A549 (cell line): Measurements from ENCODE around the gene RNF213. TPM values are rescaled to one million over a fixed set of nuclear protein-coding genes. Genes with fewer than 3 reads are reported as not detected.

ENCODE experiments used
- ATAC-seq, 2 experiments: fragments of 200-7000 bp in 1 of 2; fragments of >200 bp in 1 of 2; cut with Nextera tagmentation in 1 of 2; cut with Tn5 transposase in 1 of 2; 3 replicates each; pipeline versions ENCODE4 v1.8.0 to v1.9.1; 2018 to 2020; ENCODE audit warnings: mild to moderate bottlenecking in 1 of 2, moderate library complexity in 1 of 2
- CTCF ChIA-PET: fragments of 300-600 bp; sonication (Branson Sonifier 250); formaldehyde crosslinking; extraction: SDS; loops from one replicate; lab custom pipeline; 2021; ENCODE audit warnings: antibody characterized with exemption, inconsistent platforms; lab: Yijun Ruan, JAX
- POLR2A ChIA-PET: fragments of 350-600 bp; formaldehyde crosslinking; extraction: SDS; loops from one replicate; lab custom pipeline; 2021; ENCODE audit warnings: antibody characterized with exemption, inconsistent platforms; lab: Yijun Ruan, JAX
- DNase-seq, 2 experiments: peaks; one replicate each; pipeline versions ENCODE4 v3.0.0 to v3.0.0-alpha.2; 2011 to 2016; ENCODE audit warnings: low read depth in 1 of 2, low spot score in 1 of 2
- FAIRE-seq: peaks from 2 replicates; lab custom pipeline; 2011; peaks lifted over from hg19 to GRCh38; lab: Jason Lieb, UNC
- H3K27ac ChIP-seq, 2 experiments: fragments of >200 bp; sonication (Bioruptor Twin); formaldehyde crosslinking; 3 replicates each; pipeline ENCODE4 v1.5.1; 2016 to 2017
- H3K4me1 ChIP-seq: fragments of >200 bp; sonication (Bioruptor Twin); formaldehyde crosslinking; 3 replicates; pipeline ENCODE4 v1.6.1; 2016
- H3K4me2 ChIP-seq: fragments of >200 bp; sonication (Bioruptor Twin); formaldehyde crosslinking; 3 replicates; pipeline ENCODE4 v1.6.1; 2016
- H3K4me3 ChIP-seq: fragments of >200 bp; sonication (Bioruptor Twin); formaldehyde crosslinking; 3 replicates; pipeline ENCODE4 v1.5.1; 2016
- H3K9me3 ChIP-seq: fragments of >200 bp; sonication (Bioruptor Twin); formaldehyde crosslinking; 3 replicates; pipeline ENCODE4 v1.6.1; 2016
- ATOH8 ChIP-seq: fragments of 250-450 bp; sonication (Bioruptor Pico); IDR thresholded peaks from 2 replicates; pipeline ENCODE4 v1.5.0; 2020; ENCODE audit warnings: low read depth, mild to moderate bottlenecking, moderate library complexity
- BCL3 ChIP-seq: fragments of >200 bp; sonication (Bioruptor Twin); formaldehyde crosslinking; IDR thresholded peaks from 3 replicates; pipeline ENCODE4 v1.6.1; 2016
- CBX2 ChIP-seq: fragments of 200-600 bp; sonication (generic); IDR thresholded peaks from 2 replicates; pipeline ENCODE4 v1.6.1; 2016; ENCODE audit warnings: low read depth, mild to moderate bottlenecking, borderline replicate concordance
- CBX8 ChIP-seq: fragments of 200-600 bp; sonication (generic); IDR thresholded peaks from 2 replicates; pipeline ENCODE4 v1.6.1; 2016
- CEBPB ChIP-seq, 2 experiments: fragments of >200 bp in 1 of 2; sonication (Bioruptor Twin) in 1 of 2; formaldehyde crosslinking in 1 of 2; IDR thresholded peaks; 2 replicates each; pipeline ENCODE4 v1.6.1; 2012 to 2016
- CHD4 ChIP-seq: fragments of 200-600 bp; sonication (generic); IDR thresholded peaks from 2 replicates; pipeline ENCODE4 v1.6.1; 2016; ENCODE audit warnings: antibody characterized with exemption, mild to moderate bottlenecking, borderline replicate concordance
- EHMT2 ChIP-seq: fragments of 200-600 bp; sonication (generic); IDR thresholded peaks from 2 replicates; pipeline ENCODE4 v1.6.1; 2016; ENCODE audit warnings: antibody characterized with exemption, low read depth, mild to moderate bottlenecking, moderate library complexity
- ELK1 ChIP-seq: fragments of 150-350 bp; IDR thresholded peaks from 2 replicates; pipeline ENCODE4 v1.6.1; 2014; ENCODE audit warnings: low read depth, mild to moderate bottlenecking, low read length
- FOSB ChIP-seq: fragments of 250-450 bp; sonication (Bioruptor Pico); IDR thresholded peaks from 2 replicates; pipeline ENCODE4 v1.5.0; 2020; ENCODE audit warnings: mild to moderate bottlenecking, moderate library complexity
- FOSL2 ChIP-seq, 2 experiments: fragments of 450-650 bp in 1 of 2; fragments of >200 bp in 1 of 2; sonication (Bioruptor Twin) in 1 of 2; formaldehyde crosslinking; IDR thresholded peaks; 2 replicates each; pipeline versions ENCODE4 v1.5.0 to v1.6.1; 2016 to 2020; ENCODE audit warnings: mild to moderate bottlenecking in 1 of 2, moderate library complexity in 1 of 2
- GATA3 ChIP-seq: IDR thresholded peaks from 2 replicates; pipeline ENCODE4 v1.6.1; 2012; ENCODE audit warnings: borderline replicate concordance
- HMGXB4 ChIP-seq: fragments of 250-450 bp; sonication (Bioruptor Pico); IDR thresholded peaks from 2 replicates; pipeline ENCODE4 v1.5.0; 2021; ENCODE audit warnings: mild to moderate bottlenecking, moderate library complexity, borderline replicate concordance
- HOXA7 ChIP-seq: fragments of 250-450 bp; sonication (Bioruptor Pico); IDR thresholded peaks from 2 replicates; pipeline ENCODE4 v1.5.0; 2020; ENCODE audit warnings: mild to moderate bottlenecking, moderate library complexity
- HOXB13 ChIP-seq: fragments of 250-450 bp; sonication (Bioruptor Pico); IDR thresholded peaks from 2 replicates; pipeline ENCODE4 v1.5.0; 2020; ENCODE audit warnings: low read depth, mild to moderate bottlenecking, moderate library complexity
- KDM5A ChIP-seq: fragments of 200-600 bp; sonication (generic); IDR thresholded peaks from 2 replicates; pipeline ENCODE4 v1.6.1; 2016; ENCODE audit warnings: antibody characterized with exemption, mild to moderate bottlenecking
- MAZ ChIP-seq: fragments of 150-350 bp; IDR thresholded peaks from 2 replicates; pipeline ENCODE4 v1.6.1; 2014; ENCODE audit warnings: antibody characterized with exemption, low read depth, low read length, borderline replicate concordance
- NPAS2 ChIP-seq: fragments of 250-450 bp; sonication (Bioruptor Pico); IDR thresholded peaks from 2 replicates; pipeline ENCODE4 v1.8.0; 2022; ENCODE audit warnings: mild to moderate bottlenecking, moderate library complexity, borderline replicate concordance
- PBX3 ChIP-seq: IDR thresholded peaks from 2 replicates; pipeline ENCODE4 v1.6.1; 2012
- RFX5 ChIP-seq: fragments of 450-650 bp; IDR thresholded peaks from 2 replicates; pipeline ENCODE4 v1.7.1; 2014; ENCODE audit warnings: antibody characterized with exemption, mild to moderate bottlenecking, moderate library complexity
- RNF2 ChIP-seq: fragments of 200-600 bp; sonication (generic); IDR thresholded peaks from 2 replicates; pipeline ENCODE4 v1.6.1; 2016; ENCODE audit warnings: low read depth, mild to moderate bottlenecking, antibody characterized with exemption, moderate library complexity, borderline replicate concordance
- SREBF2 ChIP-seq: fragments of 450-650 bp; IDR thresholded peaks from 2 replicates; pipeline ENCODE4 v1.6.1; 2014; ENCODE audit warnings: mild to moderate bottlenecking, moderate library complexity
- TFCP2L1 ChIP-seq: fragments of 250-450 bp; sonication (Bioruptor Pico); IDR thresholded peaks from 2 replicates; pipeline ENCODE4 v1.5.0; 2021; ENCODE audit warnings: mild to moderate bottlenecking
- ZC3H11A ChIP-seq: fragments of 450-650 bp; IDR thresholded peaks from 2 replicates; pipeline ENCODE4 v1.6.1; 2014; ENCODE audit warnings: antibody characterized with exemption, mild to moderate bottlenecking
- ZFP36 ChIP-seq: fragments of 450-650 bp; IDR thresholded peaks from 2 replicates; pipeline ENCODE4 v1.6.1; 2014; ENCODE audit warnings: borderline replicate concordance; ENCODE audit not compliant: partially characterized antibody
- ZSCAN20 ChIP-seq: fragments of 250-450 bp; sonication (Bioruptor Pico); IDR thresholded peaks from 2 replicates; pipeline ENCODE4 v1.8.0; 2022; ENCODE audit warnings: mild to moderate bottlenecking, moderate library complexity
- WGBS: methylation state at CpG from one replicate; pipeline ENCODE4 v1.1.6; 2017; ENCODE audit errors: missing lambda C conversion rate; 5-methylcytosine and 5-hydroxymethylcytosine counted together
- polyA plus RNA-seq, 4 experiments: library from polyadenylated mRNA; depleted of rRNA in 3 of 4; stranded (reverse); fragments of >200 nt; fragmentation: RNase III in 1 of 4; extraction: RNeasy Plus Mini Kit Qiagen cat#74134 plus additional on column Dnase treatment in 1 of 4; gene quantifications; 2 replicates in 3 of 4; 3 replicates in 1 of 4; pipeline ENCODE4 v1.2.3, GENCODE V29; 2011 to 2017

The RNF213 gene
- polyA plus RNA-seq, 2 of the 4 experiments (the other 2 are of a cell fraction): 59.1 to 127 TPM

GRCh38 chr17:80349151-80349651 is 88.5 kb downstream of the RNF213 start:
- TF ChIP-seq ATOH8 (CRISPR knock-in tag) (no peak), HOXA7 (CRISPR knock-in tag) (no peak), MAZ (no peak), HOXB13 (CRISPR knock-in tag) (no peak), ELK1 (no peak), NPAS2 (CRISPR knock-in tag) (no peak), RFX5 (no peak), HMGXB4 (CRISPR knock-in tag) (no peak), FOSB (no peak)
- Histone ChIP-seq H3K4me2 (no peak overlapping the region), H3K9me3 (no peaks in the 10 kb centered on the region), H3K4me3 (no peak overlapping the region), H3K4me1 (no peaks in the 10 kb centered on the region), H3K27ac (no peak overlapping the region)
- CTCF ChIA-PET: no interaction called here
- POLR2A ChIA-PET: no interaction called here
- no peak for FAIRE-seq
- 85% methylated on average over 19 of the region's 19 CpGs for WGBS
- no peak for DNase-seq
- ATAC-seq: no peak

- H3K27ac ChIP-seq: no peak overlapping the region
- DNase-seq (no peak), FAIRE-seq (no peak)
- H3K4me2 ChIP-seq: no peak overlapping the region
- H3K4me1 ChIP-seq: no peaks in the 10 kb centered on the region
- no peak overlapping the region for H3K4me3 ChIP-seq
- H3K9me3 ChIP-seq: no peaks in the 10 kb centered on the region
- WGBS: 95% methylated on average over 18 of the region's 18 CpGs
- POLR2A ChIA-PET: no interaction called here
- TF ChIP-seq CHD4: no peak
- TF ChIP-seq CBX8: no peak
- TF ChIP-seq CEBPB (IDR thresholded peaks at IDR 0.05): no peak
- TF ChIP-seq ZFP36: no peak
- TF ChIP-seq ZC3H11A: no peak
- TF ChIP-seq CBX2: no peak
- TF ChIP-seq, all 56 proteins: peak for 0
- CTCF ChIA-PET: interaction anchor here (1.2 to 1.6 kb wide), 3 partner anchors 13 to 266 kb away, joined by 3 to 5 read pairs (median 4); partner anchors contain the start of gene GAA
- no peak for ATAC-seq
These were observed 89.1 kb downstream of the RNF213 start for GRCh38 chr17:80349751-80350150.

GRCh38 chr17:80352216-80352895 is 91.7 kb downstream of the RNF213 start:
- CTCF ChIA-PET: interaction anchor here (0.8 to 2.2 kb wide), 3 partner anchors 9 to 251 kb away, joined by 3 to 9 read pairs (median 4); partner anchors contain the start of gene GAA
- FAIRE-seq: no peak
- WGBS: 94% methylated on average over 22 of the region's 22 CpGs

More at GRCh38 chr17:80352216-80352895, 91.7 kb downstream of the RNF213 start:
- Histone ChIP-seq H3K4me1 (no peaks in the 10 kb centered on the region), H3K4me3 (no peak overlapping the region), H3K27ac (no peak overlapping the region), H3K4me2 (no peak overlapping the region), H3K9me3 (no peaks in the 10 kb centered on the region)
- ATAC-seq (no peak), DNase-seq (no peak)
- POLR2A ChIA-PET: no interaction called here
- TF ChIP-seq CHD4: no peak
- TF ChIP-seq ATOH8 (CRISPR knock-in tag): no peak
- no peak for TF ChIP-seq RNF2
- TF ChIP-seq BCL3: no peak
- TF ChIP-seq KDM5A: no peak
- TF ChIP-seq FOSL2 (IDR thresholded peaks at IDR 0.05): no peak
- no peak for TF ChIP-seq FOSL2 (CRISPR knock-in tag; IDR thresholded peaks at IDR 0.05)
- no peak for TF ChIP-seq ZSCAN20
- no peak for TF ChIP-seq MAZ
- no peak for TF ChIP-seq EHMT2
- no peak for TF ChIP-seq GATA3
- no peak for TF ChIP-seq TFCP2L1 (CRISPR knock-in tag)
- no peak for TF ChIP-seq CBX2
- TF ChIP-seq HOXB13 (CRISPR knock-in tag): no peak
- no peak for TF ChIP-seq PBX3
- no peak for TF ChIP-seq SREBF2
